ENCODE measurements around the gene IQSEC3. TPM values are rescaled to one million over a fixed set of nuclear protein-coding genes. Genes with fewer than 3 reads are reported as not detected.
"Not testable (repeated sequence)": the region's sequence is repeated elsewhere in the genome, so short reads cannot be mapped to it uniquely, and the experiment has no call there.

Gene IQSEC3
- total RNA-seq, 1 experiment from 2014 or later: not detected

DNA sequence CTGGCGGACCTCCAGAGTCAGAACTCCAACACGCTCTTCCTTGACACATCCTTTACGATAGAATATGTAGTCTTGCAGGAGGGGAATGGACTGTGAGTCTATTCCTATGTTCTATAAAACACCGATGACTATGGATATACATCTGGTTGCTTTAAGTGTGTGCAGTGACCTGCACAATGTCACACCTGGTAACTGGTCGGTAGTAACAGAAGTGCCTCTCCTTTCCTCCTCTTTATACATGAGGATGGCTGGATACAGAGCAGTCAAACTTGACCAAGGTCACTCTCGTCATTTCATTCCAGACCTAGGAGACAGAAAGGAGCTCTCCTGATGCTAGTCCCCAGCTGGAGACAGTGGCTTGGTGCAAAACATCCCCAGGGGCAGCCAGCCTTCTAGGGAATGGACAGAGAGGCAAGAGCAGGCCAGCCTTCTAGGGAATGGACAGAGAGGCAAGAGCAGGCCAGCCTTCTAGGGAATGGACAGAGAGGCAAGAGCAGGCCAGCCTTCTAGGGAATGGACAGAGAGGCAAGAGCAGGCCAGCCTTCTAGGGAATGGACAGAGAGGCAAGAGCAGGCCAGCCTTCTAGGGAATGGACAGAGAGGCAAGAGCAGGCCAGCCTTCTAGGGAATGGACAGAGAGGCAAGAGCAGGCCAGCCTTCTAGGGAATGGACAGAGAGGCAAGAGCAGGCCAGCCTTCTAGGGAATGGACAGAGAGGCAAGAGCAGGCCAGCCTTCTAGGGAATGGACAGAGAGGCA, 21.2 kb upstream of the IQSEC3 start:
- not testable (repeated sequence) for H3K27me3 ChIP-seq (replicated peaks); H3K9me3 ChIP-seq (replicated peaks); H3K36me3 ChIP-seq; H3K4me1 ChIP-seq (replicated peaks); DNase-seq (ENCODE audit: low read depth in 1 of 2, low spot score in 2 of 2); H3K4me3 ChIP-seq; H3K27ac ChIP-seq

DNA sequence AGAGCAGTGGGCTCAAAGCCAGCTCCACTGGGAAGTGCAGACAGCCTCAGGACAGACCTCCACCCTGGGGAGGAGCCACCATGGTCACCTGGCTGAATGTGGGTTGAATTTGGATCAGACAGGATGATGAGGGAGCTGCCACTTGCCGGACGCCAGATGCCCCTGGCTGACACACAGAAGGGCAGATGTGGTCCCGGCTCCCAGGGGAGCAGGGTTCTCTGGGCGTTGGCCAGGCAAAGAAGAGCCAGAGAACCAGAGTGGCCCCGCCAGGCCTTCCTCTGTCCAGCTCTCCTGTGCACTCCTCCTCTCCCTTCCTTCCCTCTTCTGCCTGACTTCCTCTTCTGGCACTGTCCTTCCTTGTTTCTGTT, 20.6 kb upstream of the IQSEC3 start:
- H3K4me3 ChIP-seq; DNase-seq (ENCODE audit: low read depth in 1 of 2, low spot score in 2 of 2); H3K9me3 ChIP-seq (replicated peaks); H3K27me3 ChIP-seq (replicated peaks); H3K27ac ChIP-seq; H3K36me3 ChIP-seq; H3K4me1 ChIP-seq (replicated peaks): not testable (repeated sequence)

DNA sequence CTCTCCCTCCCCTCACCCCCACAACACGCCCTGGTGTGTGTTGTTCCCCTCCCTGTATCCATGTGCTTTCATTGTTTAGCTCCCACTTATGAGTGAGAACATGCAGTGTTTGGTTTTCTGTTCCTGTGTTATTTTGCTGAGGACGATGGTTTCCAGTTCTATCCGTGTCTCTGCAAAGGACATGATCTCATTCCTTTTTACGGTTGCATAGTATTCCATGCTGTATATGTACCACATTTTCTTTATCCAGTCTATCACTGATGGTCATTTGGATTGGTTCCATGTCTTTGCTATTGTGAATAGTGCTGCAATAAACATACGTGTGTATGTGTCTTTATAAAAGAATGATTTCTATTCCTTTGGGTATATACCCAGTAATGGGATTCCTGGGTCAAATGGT, 20.0 kb upstream of the IQSEC3 start:
- not testable (repeated sequence) for H3K4me3 ChIP-seq; H3K4me1 ChIP-seq (replicated peaks); H3K27ac ChIP-seq; H3K27me3 ChIP-seq (replicated peaks); DNase-seq (ENCODE audit: low read depth in 1 of 2, low spot score in 2 of 2); H3K9me3 ChIP-seq (replicated peaks); H3K36me3 ChIP-seq

DNA sequence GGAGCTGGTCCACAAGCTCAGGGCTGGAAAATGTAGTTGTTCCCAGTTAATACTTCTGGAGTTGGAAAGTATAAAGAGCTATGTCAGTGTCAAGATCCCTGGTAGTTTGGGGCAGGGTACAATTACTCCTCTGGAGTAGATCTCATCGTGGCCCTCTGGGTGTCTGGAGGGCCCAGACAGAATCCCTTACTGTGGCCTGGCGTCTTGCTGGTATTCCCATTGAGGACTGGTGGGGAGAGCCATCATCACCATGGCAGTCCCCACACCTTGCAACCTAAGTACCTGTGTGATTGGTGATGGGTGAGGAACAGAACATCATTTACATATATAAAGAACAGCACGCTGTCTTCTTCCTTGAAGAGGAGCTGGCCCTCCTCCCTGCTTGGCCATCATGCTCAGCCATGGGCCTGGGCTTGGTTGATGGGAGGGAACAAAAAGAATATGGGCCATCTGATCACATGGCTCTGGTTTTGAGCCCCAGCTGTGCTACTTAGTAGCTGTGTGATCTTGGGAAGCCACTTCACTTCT, 18.8 kb upstream of the IQSEC3 start:
- not testable (repeated sequence) for H3K27me3 ChIP-seq (replicated peaks); H3K27ac ChIP-seq; DNase-seq (ENCODE audit: low read depth in 1 of 2, low spot score in 2 of 2); H3K4me1 ChIP-seq (replicated peaks); H3K9me3 ChIP-seq (replicated peaks); H3K36me3 ChIP-seq; H3K4me3 ChIP-seq

DNA sequence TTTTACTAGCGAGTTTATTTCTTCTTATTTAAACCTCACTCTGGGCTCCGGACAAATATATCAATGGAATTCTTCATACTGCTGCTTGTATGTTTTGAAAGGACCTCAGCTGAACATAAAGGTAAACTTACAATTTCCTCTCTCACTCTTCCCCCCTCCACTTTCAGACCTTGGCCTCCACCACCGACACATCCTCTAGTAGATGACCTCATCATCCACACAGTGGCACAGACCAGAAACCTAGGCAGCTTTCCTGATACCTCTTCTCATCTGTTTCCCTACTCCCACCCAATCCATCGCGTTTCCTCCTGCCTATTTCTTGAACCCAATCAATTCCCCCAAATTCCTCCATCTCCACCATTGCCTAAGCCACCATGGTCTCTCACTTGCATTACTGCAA, 17.4 kb upstream of the IQSEC3 start:
- not testable (repeated sequence) for H3K9me3 ChIP-seq (replicated peaks); DNase-seq (ENCODE audit: low read depth in 1 of 2, low spot score in 2 of 2); H3K27ac ChIP-seq; H3K36me3 ChIP-seq; H3K27me3 ChIP-seq (replicated peaks); H3K4me1 ChIP-seq (replicated peaks); H3K4me3 ChIP-seq

DNA sequence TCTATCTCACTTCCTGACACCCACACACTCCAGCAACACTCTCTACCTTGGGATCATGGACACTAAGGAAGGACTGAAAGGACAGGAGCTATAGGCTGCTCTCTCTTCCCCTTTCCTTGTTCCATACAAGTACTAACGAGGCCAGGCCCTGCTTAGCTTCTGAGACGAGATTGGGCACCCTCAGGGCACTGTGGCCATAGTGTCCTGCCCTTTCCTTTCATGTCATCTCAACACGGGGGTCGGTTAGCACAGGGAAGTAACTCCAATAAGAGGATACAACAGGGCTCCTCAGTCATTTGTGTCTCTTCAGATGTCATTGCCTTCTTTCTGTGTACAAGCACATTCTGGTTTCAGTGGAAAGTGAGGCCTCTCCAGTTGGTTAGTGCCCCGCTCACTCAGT, 15.5 kb upstream of the IQSEC3 start:
- H3K9me3 ChIP-seq (replicated peaks); DNase-seq (ENCODE audit: low read depth in 1 of 2, low spot score in 2 of 2); H3K27me3 ChIP-seq (replicated peaks); H3K4me3 ChIP-seq; H3K4me1 ChIP-seq (replicated peaks); H3K36me3 ChIP-seq; H3K27ac ChIP-seq: not testable (repeated sequence)

DNA sequence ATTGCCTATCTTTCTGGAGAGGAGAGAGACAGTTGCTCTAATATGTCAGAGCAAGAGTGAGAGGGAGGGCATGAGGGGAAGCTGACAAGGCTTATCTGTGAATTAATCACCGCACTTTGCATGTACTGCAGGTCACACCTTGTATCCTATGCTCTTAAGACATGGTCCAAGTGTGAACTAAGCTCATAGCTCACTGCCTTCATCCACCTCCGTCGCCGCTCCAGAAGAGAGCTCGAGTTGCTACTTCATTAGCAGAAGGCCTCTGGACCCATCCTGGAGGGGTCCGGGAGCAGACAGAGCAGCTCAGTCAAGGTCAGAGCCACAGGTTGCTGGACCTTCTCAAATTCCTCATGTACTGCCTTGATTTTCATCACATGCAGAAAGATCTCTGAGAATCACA, 14.6 kb upstream of the IQSEC3 start:
- peaks cover 17% of the 10 kb centered on the region for H3K27me3 ChIP-seq (replicated peaks)
- not testable (repeated sequence) for H3K9me3 ChIP-seq (replicated peaks); H3K4me1 ChIP-seq (replicated peaks); H3K36me3 ChIP-seq; DNase-seq (ENCODE audit: low read depth in 1 of 2, low spot score in 2 of 2); H3K4me3 ChIP-seq; H3K27ac ChIP-seq

DNA sequence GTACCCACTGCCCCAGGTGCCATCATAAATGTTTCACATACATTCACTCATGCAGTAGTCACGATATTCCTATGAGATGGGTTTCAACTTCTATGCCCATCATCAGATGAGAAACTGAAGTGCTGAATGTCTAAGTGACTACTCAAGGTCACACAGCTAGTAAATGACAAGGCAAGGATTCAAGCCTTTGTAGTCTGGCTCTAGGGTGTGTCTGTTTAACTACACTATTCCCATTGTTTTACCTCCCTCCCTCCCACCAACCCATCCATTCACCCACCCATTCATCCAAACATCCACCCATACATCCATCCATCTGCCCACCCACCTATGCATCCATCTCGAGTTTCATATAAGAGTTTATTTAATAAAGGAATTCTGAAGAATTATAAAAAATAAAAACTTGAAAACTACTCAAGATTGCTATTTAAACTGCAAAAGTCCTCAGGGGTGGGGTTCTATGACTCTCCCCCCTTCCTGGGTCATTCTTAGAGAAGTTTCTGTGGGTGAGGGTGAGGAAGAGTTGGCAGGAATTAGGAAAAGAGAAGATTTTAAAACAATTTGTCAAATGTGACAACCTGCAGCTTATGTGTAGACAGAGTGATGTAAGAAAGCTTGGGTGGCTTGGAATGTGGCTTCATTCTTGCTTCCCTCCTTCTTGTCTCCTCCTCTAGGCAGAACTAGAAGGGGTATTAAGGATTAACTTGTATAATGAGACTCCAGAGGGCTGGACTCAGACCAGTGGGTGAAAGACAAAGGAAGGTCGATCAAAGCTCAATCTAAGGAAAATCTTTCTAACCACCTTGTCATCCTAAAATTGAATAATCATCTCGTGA, 13.4 kb upstream of the IQSEC3 start:
- peaks cover 17% of the 10 kb centered on the region for H3K27me3 ChIP-seq (replicated peaks)
- H3K27ac ChIP-seq; H3K4me3 ChIP-seq; H3K36me3 ChIP-seq; H3K4me1 ChIP-seq (replicated peaks); H3K9me3 ChIP-seq (replicated peaks); DNase-seq (ENCODE audit: low read depth in 1 of 2, low spot score in 2 of 2): not testable (repeated sequence)

DNA sequence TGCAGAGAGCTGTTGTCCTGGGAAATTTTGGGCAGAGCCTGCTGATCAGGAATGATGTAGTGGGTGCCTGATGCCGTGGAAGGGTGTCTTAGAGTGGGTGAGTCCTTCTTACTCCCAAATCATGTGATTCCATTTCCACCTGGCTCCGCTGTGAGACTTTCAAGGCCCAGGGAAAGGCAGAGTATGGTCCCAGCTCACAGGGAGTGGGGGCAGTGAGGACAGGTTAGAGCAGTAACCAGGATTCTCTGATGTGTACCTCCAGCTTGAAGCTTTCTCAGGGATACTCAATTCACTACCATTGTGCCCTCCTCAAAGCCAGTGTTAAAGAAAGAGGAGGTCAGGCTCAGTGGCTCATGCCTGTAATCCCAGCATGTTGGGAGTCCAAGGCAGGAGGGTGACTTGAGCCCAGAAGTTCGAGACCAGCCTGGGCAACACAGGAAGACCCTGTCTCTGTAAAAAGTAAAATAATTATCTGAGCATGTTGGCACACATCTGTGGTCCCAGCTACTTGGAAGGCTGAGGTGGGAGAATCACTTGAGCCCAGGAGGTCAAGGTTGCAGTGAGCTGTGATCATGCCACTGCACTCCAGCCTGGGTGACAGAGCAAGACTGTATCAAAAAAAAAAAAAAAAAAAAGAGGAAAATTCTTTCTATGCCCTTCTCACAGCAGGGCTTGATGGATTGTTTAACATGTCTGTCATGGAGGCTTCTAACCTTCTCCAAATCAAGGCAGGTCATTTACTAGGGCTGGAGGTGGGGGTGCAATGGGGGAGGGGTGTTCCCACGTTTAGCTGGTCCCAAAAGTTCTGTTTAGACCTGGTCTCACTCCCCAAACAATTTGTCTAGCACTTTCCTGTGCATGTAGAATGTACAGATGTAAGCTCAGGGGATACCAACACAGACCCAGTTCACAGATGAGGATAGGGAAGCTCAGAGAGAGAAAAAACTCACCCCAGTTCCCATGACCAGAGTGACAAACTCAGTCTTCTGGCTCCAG, 12.5 kb upstream of the IQSEC3 start:
- DNase-seq (ENCODE audit: low read depth in 1 of 2, low spot score in 2 of 2): no peak
- Histone ChIP-seq H3K9me3 (replicated peaks) (no peaks in the 10 kb centered on the region; the same call in 1 of the 2 replicates), H3K27ac (no peak overlapping the region), H3K4me3 (no peak overlapping the region), H3K36me3 (no peaks in the 10 kb centered on the region), H3K27me3 (replicated peaks) (peaks cover 17% of the 10 kb centered on the region), H3K4me1 (replicated peaks) (no peaks in the 10 kb centered on the region)

DNA sequence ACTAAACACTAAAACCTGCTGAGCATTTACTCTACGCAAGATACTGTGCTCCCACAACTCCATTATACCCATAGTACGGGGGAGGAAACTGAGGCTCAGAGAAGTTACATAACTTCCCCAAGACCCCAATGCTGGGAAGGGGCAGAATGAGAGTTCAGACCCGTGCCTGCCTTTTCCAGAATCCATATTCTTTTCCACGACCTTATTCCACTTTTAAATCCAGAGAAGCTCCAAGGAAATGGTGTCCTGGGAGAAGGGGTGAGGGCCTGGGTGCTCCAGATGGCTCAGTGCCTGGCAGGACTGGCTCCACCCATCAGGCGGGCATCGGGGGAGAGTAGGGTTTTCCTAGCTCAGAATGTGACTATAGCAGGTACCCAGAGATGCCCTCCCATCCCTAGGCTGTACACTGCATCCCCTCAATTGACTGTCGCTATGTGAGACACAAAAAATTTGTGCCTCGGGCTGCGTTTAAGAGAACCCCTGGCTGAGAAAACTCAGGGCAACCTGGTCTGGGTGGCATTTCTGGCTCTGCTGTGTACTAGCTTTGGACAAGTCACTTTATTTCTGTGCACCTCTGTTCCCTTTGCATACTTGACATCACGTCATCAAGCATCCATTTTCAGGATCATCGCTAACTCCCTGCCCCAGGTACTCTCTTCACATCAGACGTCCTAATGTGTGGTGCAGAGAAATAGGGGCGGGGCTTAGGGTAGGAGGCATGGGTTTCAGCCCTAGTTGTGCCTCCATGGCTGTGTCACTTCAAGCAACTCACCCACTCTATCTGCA, 11.6 kb upstream of the IQSEC3 start:
- peaks cover 17% of the 10 kb centered on the region for H3K27me3 ChIP-seq (replicated peaks)
- DNase-seq (ENCODE audit: low read depth in 1 of 2, low spot score in 2 of 2): no peak

DNA sequence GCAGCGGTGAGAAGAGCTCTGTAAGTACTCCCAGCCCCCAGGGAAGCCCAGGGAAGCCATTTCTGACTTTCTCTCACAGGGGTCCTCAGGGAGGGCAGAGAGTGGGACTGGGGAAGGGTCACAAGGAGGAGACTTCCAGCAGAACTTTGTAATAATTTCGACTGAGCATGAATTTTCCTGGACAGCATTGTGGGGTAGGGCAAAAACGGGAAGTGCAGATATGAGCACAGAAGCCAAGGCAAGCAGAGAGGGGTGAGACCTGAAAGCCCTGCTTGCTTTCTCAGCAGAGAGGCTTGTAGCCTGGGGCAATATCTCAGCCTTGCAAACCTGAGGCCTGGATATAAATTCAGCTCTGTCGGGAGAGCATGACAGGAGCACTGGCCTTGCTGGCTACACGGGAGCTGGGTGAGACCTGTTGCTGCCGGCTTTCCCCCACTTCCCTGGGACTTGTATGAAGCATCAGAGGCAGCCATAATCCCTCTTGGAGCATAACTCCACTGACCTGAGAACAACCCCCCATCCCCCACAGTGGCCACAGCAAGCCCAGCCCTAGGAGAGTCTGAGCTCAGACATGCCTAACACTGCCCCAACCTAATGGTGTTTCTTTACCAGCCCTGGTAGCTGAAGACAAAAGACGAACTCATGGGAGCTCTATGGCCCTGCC, 9.8 kb upstream of the IQSEC3 start:
- no peak for DNase-seq (ENCODE audit: low read depth in 1 of 2, low spot score in 2 of 2)
- Histone ChIP-seq H3K4me3 (no peak overlapping the region), H3K36me3 (no peaks in the 10 kb centered on the region), H3K9me3 (replicated peaks) (no peaks in the 10 kb centered on the region; the same call in 1 of the 2 replicates), H3K27me3 (replicated peaks) (peaks cover 17% of the 10 kb centered on the region), H3K27ac (no peak overlapping the region), H3K4me1 (replicated peaks) (no peaks in the 10 kb centered on the region)

More for the DNA sequence above, 11.6 kb upstream of the IQSEC3 start:
- H3K27ac ChIP-seq: no peak overlapping the region
- no peaks in the 10 kb centered on the region for H3K36me3 ChIP-seq
- no peak overlapping the region for H3K4me3 ChIP-seq
- H3K4me1 ChIP-seq (replicated peaks): no peaks in the 10 kb centered on the region
- no peaks in the 10 kb centered on the region; the same call in 1 of the 2 replicates for H3K9me3 ChIP-seq (replicated peaks)

DNA sequence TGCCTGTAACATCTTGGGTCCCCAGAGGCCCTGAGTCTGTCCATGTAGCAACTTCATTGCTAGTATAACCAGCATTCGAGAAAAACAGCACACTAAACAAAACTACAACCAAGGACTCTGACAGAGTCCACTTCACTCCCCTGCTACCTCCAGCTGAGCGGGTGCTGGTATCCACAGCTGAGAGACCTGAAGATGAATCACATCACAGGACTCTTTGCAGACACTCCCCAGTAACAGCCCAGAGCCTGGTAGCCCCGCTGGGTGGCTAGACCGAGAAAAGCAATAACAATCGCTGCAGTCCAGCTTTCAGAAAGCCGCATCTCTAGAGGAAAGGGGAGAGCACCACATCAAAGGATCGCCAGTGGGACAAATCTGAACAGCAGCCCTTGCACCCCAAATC, 9.0 kb upstream of the IQSEC3 start:
- Histone ChIP-seq H3K27me3 (replicated peaks) (peaks cover 17% of the 10 kb centered on the region), H3K36me3 (no peaks in the 10 kb centered on the region), H3K4me1 (replicated peaks) (no peaks in the 10 kb centered on the region), H3K4me3 (no peak overlapping the region), H3K9me3 (replicated peaks) (no peaks in the 10 kb centered on the region; the same call in 1 of the 2 replicates), H3K27ac (no peak overlapping the region)
- no peak for DNase-seq (ENCODE audit: low read depth in 1 of 2, low spot score in 2 of 2)
